IMR-90 (cell line): ENCODE data around the gene KIF1A. TPM values are rescaled to one million over a fixed set of nuclear protein-coding genes. Genes with fewer than 3 reads are reported as not detected.
A peak's percentile ranks its signal among the peaks of the same experiment; 100 is the strongest.

ENCODE experiments used
- ATAC-seq: fragments of 200-7000 bp; cut with Tn5 transposase; 2 replicates; pipeline ENCODE4 v1.9.1; 2020; ENCODE audit warnings: low read depth, mild to moderate bottlenecking, moderate library complexity
- BruUV-seq: library from RNA; stranded (reverse); fragments of 400-500 nt; replicated peaks from 2 replicates; lab custom pipeline; 2021; lab: Mats Ljungman, UMichigan
- CTCF ChIA-PET: fragments of 300-600 bp; formaldehyde crosslinking; extraction: SDS; loops from one replicate; lab custom pipeline; 2021; ENCODE audit warnings: antibody characterized with exemption; lab: Yijun Ruan, JAX
- POLR2A ChIA-PET: fragments of 300-600 bp; sonication (Branson Sonifier 250); formaldehyde crosslinking; loops from one replicate; lab custom pipeline; 2022; ENCODE audit warnings: antibody characterized with exemption; ENCODE audit not compliant: unreplicated experiment; lab: Charles Lee
- DNase-seq: peaks from one replicate; pipeline ENCODE4 v3.0.0; 2013
- H2AFZ ChIP-seq: replicated peaks from 2 replicates; pipeline ENCODE3; 2013; ENCODE audit warnings: low read length, mild to moderate bottlenecking; ENCODE audit not compliant: poor library complexity
- H2AK5ac ChIP-seq: 2 replicates; pipeline ENCODE4 v1.6.1; 2013; ENCODE audit warnings: low read depth, low read length, inconsistent platforms
- H2AK9ac ChIP-seq: replicated peaks from 2 replicates; pipeline ENCODE3; 2013; ENCODE audit warnings: mild to moderate bottlenecking, low read depth, low read length, moderate library complexity; ENCODE audit not compliant: poor library complexity
- H2BK120ac ChIP-seq: 2 replicates; pipeline ENCODE4 v1.6.1; 2013; ENCODE audit warnings: low read depth, low read length, inconsistent platforms
- H2BK15ac ChIP-seq: 3 replicates; pipeline ENCODE4 v1.6.1; 2013; ENCODE audit warnings: low read depth, low read length, inconsistent platforms
- H2BK20ac ChIP-seq: 2 replicates; pipeline ENCODE4 v1.6.1; 2013; ENCODE audit warnings: low read depth, mild to moderate bottlenecking, inconsistent platforms, low read length, moderate library complexity
- H2BK5ac ChIP-seq: 2 replicates; pipeline ENCODE4 v1.6.1; 2013; ENCODE audit warnings: mild to moderate bottlenecking, low read depth, low read length, inconsistent platforms; ENCODE audit not compliant: poor library complexity, severe bottlenecking
- H3K14ac ChIP-seq: replicated peaks from 2 replicates; pipeline ENCODE4 v1.6.1; 2013; ENCODE audit warnings: low read depth, low read length, inconsistent platforms
- H3K18ac ChIP-seq: 2 replicates; pipeline ENCODE4 v1.6.1; 2013; ENCODE audit warnings: low read depth, low read length, control low read depth
- H3K23ac ChIP-seq: 2 replicates; pipeline ENCODE4 v1.6.1; 2013; ENCODE audit warnings: low read depth, low read length, inconsistent platforms
- H3K27ac ChIP-seq: 2 replicates; pipeline ENCODE4 v1.5.1; 2013; ENCODE audit warnings: mild to moderate bottlenecking, control low read depth, low read length; ENCODE audit not compliant: insufficient read depth
- H3K27me3 ChIP-seq: 2 replicates; pipeline ENCODE4 v1.6.1; 2013; ENCODE audit warnings: low read length; ENCODE audit not compliant: control insufficient read depth, insufficient read depth
- H3K36me3 ChIP-seq: 2 replicates; pipeline ENCODE4 v1.6.1; 2013; ENCODE audit warnings: low read length, mixed read lengths; ENCODE audit not compliant: control insufficient read depth, insufficient read depth
- H3K4ac ChIP-seq: 2 replicates; pipeline ENCODE4 v1.6.1; 2013; ENCODE audit warnings: low read depth, low read length, inconsistent platforms
- H3K4me1 ChIP-seq: 2 replicates; pipeline ENCODE4 v1.6.1; 2013; ENCODE audit warnings: low read length, mixed read lengths; ENCODE audit not compliant: control insufficient read depth, insufficient read depth
- H3K4me2 ChIP-seq: 2 replicates; pipeline ENCODE4 v1.6.1; 2013; ENCODE audit warnings: low read depth, mild to moderate bottlenecking, control low read depth, low read length, moderate library complexity
- H3K4me3 ChIP-seq: 2 replicates; pipeline ENCODE4 v1.5.1; 2013; ENCODE audit warnings: low read depth, mild to moderate bottlenecking, control low read depth, low read length, moderate library complexity; ENCODE audit not compliant: insufficient read depth
- H3K56ac ChIP-seq: 2 replicates; pipeline ENCODE4 v1.6.1; 2013; ENCODE audit warnings: low read length, inconsistent platforms; ENCODE audit not compliant: insufficient read depth; ENCODE audit errors: extremely low read depth
- H3K79me1 ChIP-seq, 2 experiments: 2 replicates each; pipeline ENCODE4 v1.6.1; 2013; ENCODE audit warnings: low read length in 2 of 2, inconsistent platforms in 1 of 2, low read depth in 1 of 2
- H3K9ac ChIP-seq: 2 replicates; pipeline ENCODE4 v1.6.1; 2013; ENCODE audit warnings: low read depth, low read length, control low read depth
- H3K9me1 ChIP-seq: 2 replicates; pipeline ENCODE4 v1.6.1; 2013; ENCODE audit warnings: low read length, inconsistent platforms; ENCODE audit not compliant: insufficient read depth
- H3K9me3 ChIP-seq: 2 replicates; pipeline ENCODE4 v1.6.1; 2013; ENCODE audit warnings: low read length; ENCODE audit not compliant: control insufficient read depth, insufficient read depth
- H4K20me1 ChIP-seq: 2 replicates; pipeline ENCODE4 v1.6.1; 2013; ENCODE audit warnings: low read length, inconsistent platforms; ENCODE audit not compliant: insufficient read depth
- H4K5ac ChIP-seq: 2 replicates; pipeline ENCODE4 v1.6.1; 2013; ENCODE audit warnings: mild to moderate bottlenecking, low read depth, low read length, control low read depth
- H4K8ac ChIP-seq, 2 experiments: 2 replicates each; pipeline ENCODE4 v1.6.1; 2013; ENCODE audit warnings: low read depth in 2 of 2, low read length in 2 of 2, control low read depth in 1 of 2, inconsistent platforms in 1 of 2
- H4K91ac ChIP-seq: 2 replicates; pipeline ENCODE4 v1.6.1; 2013; ENCODE audit warnings: low read depth, low read length, inconsistent platforms; ENCODE audit not compliant: insufficient read depth
- CHD1 ChIP-seq: IDR thresholded peaks from 2 replicates; pipeline ENCODE4 v1.6.1; 2012; ENCODE audit warnings: low read depth, low read length, improper control_type of control experiment
- ELK1 ChIP-seq: fragments of 150-350 bp; IDR thresholded peaks from 2 replicates; pipeline ENCODE4 v1.6.1; 2016; ENCODE audit warnings: low read depth, mild to moderate bottlenecking, low read length, moderate library complexity, borderline replicate concordance
- MAFK ChIP-seq: IDR thresholded peaks from 2 replicates; pipeline ENCODE4 v1.6.1; 2012; ENCODE audit warnings: low read depth, low read length, improper control_type of control experiment
- MXI1 ChIP-seq: IDR thresholded peaks from 2 replicates; pipeline ENCODE4 v1.6.1; 2012; ENCODE audit warnings: low read depth, mild to moderate bottlenecking, low read length, moderate library complexity, borderline replicate concordance
- NFE2L2 ChIP-seq: fragments of 150-350 bp; IDR thresholded peaks from 2 replicates; pipeline ENCODE4 v1.6.1; 2016; ENCODE audit warnings: low read depth, mild to moderate bottlenecking, low read length
- POLR2A ChIP-seq: IDR thresholded peaks from 2 replicates; pipeline ENCODE4 v1.6.1; 2012; ENCODE audit warnings: mild to moderate bottlenecking, low read depth, low read length
- RAD21 ChIP-seq: IDR thresholded peaks from 2 replicates; pipeline ENCODE4 v1.6.1; 2012; ENCODE audit warnings: low read length, improper control_type of control experiment
- WGBS, 2 experiments: methylation state at CpG; one replicate each; pipeline versions ENCODE4 v1.1.5 to v1.1.7; 2013; ENCODE audit warnings: missing lambda C conversion rate in 2 of 2; ENCODE audit not compliant: insufficient read length in 1 of 2; ENCODE audit errors: extremely low coverage in 2 of 2; 5-methylcytosine and 5-hydroxymethylcytosine counted together
- dilution Hi-C: fragments of 300-500 bp; cut with HindIII; formaldehyde crosslinking; loops from one replicate; pipeline ENCODE4 v1.14.3; 2018; ENCODE audit warnings: low sequenced_read_pairs; ENCODE audit not compliant: unreplicated experiment
- in situ Hi-C: fragments of 300-500 bp; cut with MboI; formaldehyde crosslinking; loops from 3 replicates; pipeline ENCODE4 v1.14.3; 2019; ENCODE audit warnings: low sequenced_read_pairs, inconsistent platforms, mixed read lengths
- intact Hi-C: fragments of 100-400 bp; cut with micrococcal nuclease; formaldehyde crosslinking; loops from 2 replicates; pipeline ENCODE4 v1.10.0; 2022
- polyA plus RNA-seq, 3 experiments: library from polyadenylated mRNA; depleted of rRNA; stranded (reverse); fragments of >200 nt; gene quantifications; 2 replicates each; pipeline ENCODE4 v1.2.3, GENCODE V29; 2012; ENCODE audit warnings: low replicate concordance in 1 of 3
- total RNA-seq: library from RNA; depleted of rRNA; stranded (reverse); fragments of >200 nt; gene quantifications from 2 replicates; pipeline ENCODE4 v1.2.3, GENCODE V29; 2012

Gene KIF1A
- total and polyA plus RNA-seq, 2 of the 4 experiments (the other 2 are of a cell fraction), result under 0.01 TPM; not detected in 1

GRCh38 chr2:240687045-240687740 is 132.8 kb downstream of the KIF1A start:
- no peaks in the 10 kb centered on the region for H3K36me3 ChIP-seq
- dilution Hi-C loops, result no loop called here
- no peaks in the 10 kb centered on the region for H3K9me3 ChIP-seq
- in situ Hi-C loops, result no loop called here
- peak overlapping the region; percentile 52 for H2AK9ac ChIP-seq
- intact Hi-C loops, result no loop called here
- H3K4ac ChIP-seq, result no peak overlapping the region
- H2AFZ ChIP-seq, result no peak overlapping the region
- no peak overlapping the region for H3K18ac ChIP-seq
- no peaks in the 10 kb centered on the region for H4K20me1 ChIP-seq
- H4K8ac ChIP-seq, result no peak overlapping the region
- H3K79me1 ChIP-seq, result no peaks in the 10 kb centered on the region
- no peak overlapping the region for H3K23ac ChIP-seq
- H3K9me1 ChIP-seq, result no peaks in the 10 kb centered on the region
- no peak overlapping the region for H3K56ac ChIP-seq
- H4K5ac ChIP-seq, result no peak overlapping the region
- no peak overlapping the region for H2BK5ac ChIP-seq
- no peak overlapping the region for H2BK15ac ChIP-seq
- no peak overlapping the region for H3K27ac ChIP-seq
- no peak for DNase-seq
- POLR2A ChIA-PET, result no interaction called here
- no peak overlapping the region for H2BK20ac ChIP-seq
- H3K14ac ChIP-seq, result no peak overlapping the region
- no peaks in the 10 kb centered on the region for H3K4me1 ChIP-seq
- H3K4me2 ChIP-seq, result no peak overlapping the region
- H3K9ac ChIP-seq, result no peak overlapping the region
- H2AK5ac ChIP-seq, result no peak overlapping the region
- H2BK120ac ChIP-seq, result no peak overlapping the region
- H3K4me3 ChIP-seq, result no peak overlapping the region
- 78% methylated on average over 5 of the region's 20 CpGs; no CpG with 5 or more reads in 1 of the 2 experiments for WGBS, 2 experiments
- peaks cover 33% of the 10 kb centered on the region for H3K27me3 ChIP-seq
- ATAC-seq, result no peak
- CTCF ChIA-PET, result no interaction called here
- no peak for TF ChIP-seq CHD1
- no peak for TF ChIP-seq NFE2L2
- TF ChIP-seq RAD21, result no peak
- no peak for TF ChIP-seq MAFK
- TF ChIP-seq ELK1, result no peak
- no peak for TF ChIP-seq MXI1
- TF ChIP-seq POLR2A, result no peak
- no TSS peak for BruUV-seq
- H4K91ac ChIP-seq, result no peak overlapping the region
